Ishikawa (cell line): Measurements from ENCODE around the gene ATG16L1.

ENCODE experiments used
- CEBPB ChIP-seq: IDR thresholded peaks from 2 replicates; pipeline ENCODE4 v1.6.1; 2012
- CREB1 ChIP-seq: IDR thresholded peaks from 2 replicates; pipeline ENCODE4 v1.6.1; 2012; ENCODE audit warnings: low read depth
- EGR1 ChIP-seq: IDR thresholded peaks from 2 replicates; pipeline ENCODE4 v1.6.1; 2012
- EP300 ChIP-seq: IDR thresholded peaks from 2 replicates; pipeline ENCODE4 v1.6.1; 2012; ENCODE audit warnings: borderline replicate concordance
- FOXM1 ChIP-seq: IDR thresholded peaks from 2 replicates; pipeline ENCODE4 v1.6.1; 2012; ENCODE audit warnings: low read depth, borderline replicate concordance
- MAX ChIP-seq: IDR thresholded peaks from 2 replicates; pipeline ENCODE4 v1.6.1; 2012
- NFIC ChIP-seq: IDR thresholded peaks from 2 replicates; pipeline ENCODE4 v1.6.1; 2012
- RAD21 ChIP-seq: IDR thresholded peaks from 2 replicates; pipeline ENCODE4 v1.6.1; 2012; ENCODE audit warnings: low read depth
- REST ChIP-seq: IDR thresholded peaks from 2 replicates; pipeline ENCODE4 v1.6.1; 2012; ENCODE audit warnings: low read depth, mild to moderate bottlenecking
- TAF1 ChIP-seq: IDR thresholded peaks from 2 replicates; pipeline ENCODE4 v1.6.1; 2012; ENCODE audit warnings: low read depth, mild to moderate bottlenecking
- TCF12 ChIP-seq: IDR thresholded peaks from 2 replicates; pipeline ENCODE4 v1.6.1; 2012; ENCODE audit warnings: low read depth
- TEAD4 ChIP-seq: IDR thresholded peaks from 2 replicates; pipeline ENCODE4 v1.6.1; 2012
- USF1 ChIP-seq: IDR thresholded peaks from 2 replicates; pipeline ENCODE4 v1.6.1; 2012
- YY1 ChIP-seq: IDR thresholded peaks from 2 replicates; pipeline ENCODE4 v1.6.1; 2012; ENCODE audit warnings: low read depth
- ZBTB7A ChIP-seq: IDR thresholded peaks from 2 replicates; pipeline ENCODE4 v1.6.1; 2012; ENCODE audit warnings: low read depth

ATG16L1 gene

GRCh38 chr2:233314180-233314925 lies 62.9 kb downstream of the ATG16L1 start:
- TF ChIP-seq USF1, result no peak
- no peak for TF ChIP-seq YY1
- TF ChIP-seq NFIC, result no peak
- no peak for TF ChIP-seq EP300
- no peak for TF ChIP-seq FOXM1
- no peak for TF ChIP-seq TAF1
- TF ChIP-seq MAX, result no peak
- no peak for TF ChIP-seq TEAD4
- TF ChIP-seq CEBPB, result no peak

- TF ChIP-seq RAD21 (no peak), TAF1 (no peak), REST (no peak), TEAD4 (no peak), USF1 (no peak), ZBTB7A (no peak), TCF12 (no peak), YY1 (no peak), FOXM1 (no peak), EGR1 (no peak), CEBPB (no peak), MAX (no peak), EP300 (no peak), CREB1 (no peak)
Observed at GRCh38 chr2:233317196-233317943, 65.9 kb downstream of the ATG16L1 start.

- TF ChIP-seq NFIC (no peak), FOXM1 (no peak), CREB1 (no peak), TEAD4 (no peak), RAD21 (no peak), TAF1 (no peak), YY1 (no peak), EP300 (no peak), EGR1 (no peak), ZBTB7A (no peak), TCF12 (no peak), REST (no peak)
Observed at GRCh38 chr2:233319256-233319655, 67.8 kb downstream of the ATG16L1 start.

- no peak for TF ChIP-seq EGR1
- no peak for TF ChIP-seq ZBTB7A
- no peak for TF ChIP-seq RAD21
- no peak for TF ChIP-seq FOXM1
- no peak for TF ChIP-seq CEBPB
- no peak for TF ChIP-seq TCF12
- TF ChIP-seq YY1, result no peak
- TF ChIP-seq TEAD4, result no peak
- TF ChIP-seq REST, result no peak
- no peak for TF ChIP-seq CREB1
- TF ChIP-seq NFIC, result no peak
- TF ChIP-seq TAF1, result no peak
- TF ChIP-seq USF1, result no peak
Observed at GRCh38 chr2:233320470-233320869, 69.0 kb downstream of the ATG16L1 start.
